HCT116 (cell line): Measurements from ENCODE around the gene CAPZB.

Source experiments
- EZH2 ChIP-seq: fragments of 200-600 bp; sonication (generic); IDR thresholded peaks from 2 replicates; pipeline ENCODE4 v1.6.1; 2017; ENCODE audit warnings: antibody characterized with exemption, mixed run types
- EZH2phosphoT487 ChIP-seq: fragments of 200-600 bp; IDR thresholded peaks from 2 replicates; pipeline ENCODE4 v1.6.1; 2018; ENCODE audit warnings: antibody characterized with exemption, borderline replicate concordance
- JUND ChIP-seq: IDR thresholded peaks from 2 replicates; pipeline ENCODE4 v1.6.1; 2012
- POLR2AphosphoS5 ChIP-seq: IDR thresholded peaks from 2 replicates; pipeline ENCODE4 v1.6.1; 2011; ENCODE audit warnings: mild to moderate bottlenecking, low read depth, low read length, moderate library complexity
- TF ChIP-seq, protein P1 (sequence below), 3 experiments: fragments of 200-600 bp in 1 of 3; sonication (generic) in 1 of 3; IDR thresholded peaks in 2 of 3; conservative IDR thresholded peaks in 1 of 3; 2 replicates each; pipeline ENCODE4 v1.5.1; 2012 to 2017; ENCODE audit warnings: low read depth in 2 of 3, low read length in 2 of 3, antibody characterized with exemption in 1 of 3, borderline replicate concordance in 1 of 3, control low read depth in 1 of 3, mild to moderate bottlenecking in 1 of 3, mixed read lengths in 1 of 3, mixed run types in 1 of 3, moderate library complexity in 1 of 3; ENCODE audit not compliant: insufficient read depth in 1 of 3
- TF ChIP-seq, protein P2 (sequence below): IDR thresholded peaks from 2 replicates; pipeline ENCODE4 v1.6.1; 2012

DNA sequence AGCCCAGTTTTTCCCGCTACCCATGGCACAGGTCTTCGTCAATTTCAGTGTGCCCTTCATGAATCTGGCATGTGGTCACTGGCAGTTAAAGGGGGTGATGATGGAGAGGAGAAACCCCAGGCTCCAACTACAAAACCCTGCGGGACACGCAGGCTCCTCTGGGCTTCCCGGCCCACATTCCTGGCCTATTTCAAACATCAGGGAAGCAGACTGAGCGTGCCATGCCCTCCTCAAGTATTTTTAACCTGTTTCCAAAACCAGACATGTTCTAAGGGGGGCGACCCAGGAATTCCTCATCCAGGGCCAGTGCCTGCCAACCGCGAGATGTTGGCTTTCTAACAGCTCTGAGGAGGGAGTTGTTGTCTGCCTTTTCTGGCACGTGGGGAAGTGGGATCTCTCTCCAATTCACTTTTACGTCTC lies 85.1 kb downstream of the CAPZB start:
- TF ChIP-seq, protein P1, sequence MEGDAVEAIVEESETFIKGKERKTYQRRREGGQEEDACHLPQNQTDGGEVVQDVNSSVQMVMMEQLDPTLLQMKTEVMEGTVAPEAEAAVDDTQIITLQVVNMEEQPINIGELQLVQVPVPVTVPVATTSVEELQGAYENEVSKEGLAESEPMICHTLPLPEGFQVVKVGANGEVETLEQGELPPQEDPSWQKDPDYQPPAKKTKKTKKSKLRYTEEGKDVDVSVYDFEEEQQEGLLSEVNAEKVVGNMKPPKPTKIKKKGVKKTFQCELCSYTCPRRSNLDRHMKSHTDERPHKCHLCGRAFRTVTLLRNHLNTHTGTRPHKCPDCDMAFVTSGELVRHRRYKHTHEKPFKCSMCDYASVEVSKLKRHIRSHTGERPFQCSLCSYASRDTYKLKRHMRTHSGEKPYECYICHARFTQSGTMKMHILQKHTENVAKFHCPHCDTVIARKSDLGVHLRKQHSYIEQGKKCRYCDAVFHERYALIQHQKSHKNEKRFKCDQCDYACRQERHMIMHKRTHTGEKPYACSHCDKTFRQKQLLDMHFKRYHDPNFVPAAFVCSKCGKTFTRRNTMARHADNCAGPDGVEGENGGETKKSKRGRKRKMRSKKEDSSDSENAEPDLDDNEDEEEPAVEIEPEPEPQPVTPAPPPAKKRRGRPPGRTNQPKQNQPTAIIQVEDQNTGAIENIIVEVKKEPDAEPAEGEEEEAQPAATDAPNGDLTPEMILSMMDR (IDR thresholded peaks at IDR 0.05 in 2 of 3, conservative IDR thresholded peaks at IDR 0.05 in 1 of 3; ENCODE audit: borderline replicate concordance in 1 of 3, insufficient read depth in 1 of 3, low read depth in 2 of 3, low read length in 2 of 3) = no peak
- TF ChIP-seq, protein P2, sequence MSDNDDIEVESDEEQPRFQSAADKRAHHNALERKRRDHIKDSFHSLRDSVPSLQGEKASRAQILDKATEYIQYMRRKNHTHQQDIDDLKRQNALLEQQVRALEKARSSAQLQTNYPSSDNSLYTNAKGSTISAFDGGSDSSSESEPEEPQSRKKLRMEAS = no peak
- TF ChIP-seq EZH2phosphoT487 = no peak
- TF ChIP-seq EZH2 = no peak
- TF ChIP-seq JUND = no peak
- no peak for TF ChIP-seq POLR2AphosphoS5
